Liver (tissue), 9 donors: ENCODE data around the gene FBP2. TPM values are rescaled to one million over a fixed set of nuclear protein-coding genes. Genes with fewer than 3 reads are reported as not detected.

Experiments used
- DNase-seq: peaks from one replicate; pipeline ENCODE4 v3.0.0-alpha.2; 2017; ENCODE audit warnings: low spot score
- H3K27ac ChIP-seq, 2 donors: one replicate each; pipeline ENCODE4 v1.7.0; 2013; ENCODE audit warnings: inconsistent platforms in 2 of 2, low read length in 2 of 2, control low read depth in 1 of 2, low read depth in 1 of 2, mild to moderate bottlenecking in 1 of 2
- H3K27me3 ChIP-seq, 4 donors: one replicate each; pipeline versions ENCODE4 v1.6.1 to v1.7.0; 2013; ENCODE audit warnings: low read length in 3 of 4, inconsistent platforms in 1 of 4, mild to moderate bottlenecking in 1 of 4, moderate library complexity in 1 of 4; ENCODE audit not compliant: control insufficient read depth in 4 of 4, insufficient read depth in 4 of 4
- H3K36me3 ChIP-seq, 4 donors: one replicate each; pipeline versions ENCODE4 v1.6.1 to v1.7.0; 2013; ENCODE audit warnings: low read length in 3 of 4, mild to moderate bottlenecking in 3 of 4, low read depth in 1 of 4, moderate library complexity in 1 of 4; ENCODE audit not compliant: control insufficient read depth in 4 of 4, insufficient read depth in 3 of 4
- H3K4me1 ChIP-seq, 4 donors: one replicate each; pipeline versions ENCODE4 v1.6.1 to v1.7.0; 2013; ENCODE audit warnings: low read length in 3 of 4, mild to moderate bottlenecking in 3 of 4, moderate library complexity in 1 of 4; ENCODE audit not compliant: control insufficient read depth in 4 of 4, insufficient read depth in 4 of 4
- H3K4me3 ChIP-seq, 3 donors: one replicate each; pipeline versions ENCODE4 v1.6.1 to v1.7.0; 2013; ENCODE audit warnings: low read length in 3 of 3, control low read depth in 1 of 3, low read depth in 1 of 3, mild to moderate bottlenecking in 1 of 3
- H3K9ac ChIP-seq, 2 donors: one replicate each; pipeline ENCODE4 v1.7.0; 2013; ENCODE audit warnings: low read length in 2 of 2, mild to moderate bottlenecking in 2 of 2, moderate library complexity in 2 of 2, control low read depth in 1 of 2, low read depth in 1 of 2
- H3K9me3 ChIP-seq, 4 donors: one replicate each; pipeline versions ENCODE4 v1.6.1 to v1.7.0; 2013; ENCODE audit warnings: low read length in 3 of 4; ENCODE audit not compliant: control insufficient read depth in 4 of 4
- EGR1 ChIP-seq, 2 donors: IDR thresholded peaks; 2 replicates each; pipeline ENCODE4 v1.6.1; 2016 to 2018; ENCODE audit warnings: antibody characterized with exemption in 2 of 2, low read depth in 2 of 2
- FOXA1 ChIP-seq: IDR thresholded peaks from 2 replicates; pipeline ENCODE4 v1.6.1; 2016; ENCODE audit warnings: antibody characterized with exemption
- FOXA2 ChIP-seq: IDR thresholded peaks from 2 replicates; pipeline ENCODE4 v1.6.1; 2016; ENCODE audit warnings: antibody characterized with exemption
- HNF4G ChIP-seq: IDR thresholded peaks from 2 replicates; pipeline ENCODE4 v1.6.1; 2016; ENCODE audit warnings: antibody characterized with exemption
- JUND ChIP-seq, 2 donors: IDR thresholded peaks; 2 replicates each; pipeline ENCODE4 v1.6.1; 2016; ENCODE audit warnings: antibody characterized with exemption in 2 of 2
- NR2F2 ChIP-seq: IDR thresholded peaks from 2 replicates; pipeline ENCODE4 v1.6.1; 2016; ENCODE audit warnings: antibody characterized with exemption
- RAD21 ChIP-seq, 2 donors: IDR thresholded peaks; 2 replicates each; pipeline ENCODE4 v1.6.1; 2016; ENCODE audit warnings: antibody characterized with exemption in 2 of 2, mild to moderate bottlenecking in 2 of 2
- SP1 ChIP-seq: IDR thresholded peaks from 2 replicates; pipeline ENCODE4 v1.6.1; 2018; ENCODE audit warnings: antibody characterized with exemption, mild to moderate bottlenecking
- TAF1 ChIP-seq: conservative IDR thresholded peaks from 2 replicates; pipeline ENCODE4 v1.6.1; 2016; ENCODE audit warnings: antibody characterized with exemption, mild to moderate bottlenecking
- YY1 ChIP-seq: IDR thresholded peaks from 2 replicates; pipeline ENCODE4 v1.6.1; 2016; ENCODE audit warnings: antibody characterized with exemption, mild to moderate bottlenecking
- WGBS: extraction: QIAGEN DNeasy Blood & Tissue Kit; methylation state at CpG from one replicate; pipeline ENCODE4 v1.1.7; 2013; 5-methylcytosine and 5-hydroxymethylcytosine counted together
- polyA plus RNA-seq, 2 donors: library from polyadenylated mRNA; stranded (reverse) in 1 of 2; unstranded in 1 of 2; fragments of 200-250 nt in 1 of 2; fragments of >200 nt in 1 of 2; fragmentation: Nextera tagmentation in 1 of 2; extraction: Ambion mirVana in 1 of 2; gene quantifications; one replicate each; pipeline versions ENCODE4 v1.2.1 to v1.2.3, GENCODE V29; 2013 to 2015
- total RNA-seq, 2 donors: library from RNA; depleted of rRNA; stranded (reverse); fragments of >200 nt; gene quantifications; one replicate each; pipeline ENCODE4 v1.2.3, GENCODE V29; 2014
- TF ChIP-seq, protein P1 (sequence below): IDR thresholded peaks from 2 replicates; pipeline ENCODE4 v1.6.1; 2016; ENCODE audit warnings: antibody characterized with exemption
- TF ChIP-seq, protein P2 (sequence below): IDR thresholded peaks from 2 replicates; pipeline ENCODE4 v1.6.1; 2016; ENCODE audit warnings: antibody characterized with exemption
- TF ChIP-seq, protein P3 (sequence below): fragments of 150-350 bp; IDR thresholded peaks from 2 replicates; pipeline ENCODE4 v1.5.1; 2017; ENCODE audit warnings: improper control_type of control experiment, low read depth, low read length; ENCODE audit not compliant: missing input control
- TF ChIP-seq, protein P4 (sequence below): IDR thresholded peaks from 2 replicates; pipeline ENCODE4 v1.6.1; 2016; ENCODE audit warnings: antibody characterized with exemption, mild to moderate bottlenecking
- donor health status: healthy.
- donor health status: healthy.
- donor health status: healthy.
- donor health status: healthy.
- donor health status: healthy.

Gene FBP2
- total and polyA plus RNA-seq, 4 donors: not detected

DNA sequence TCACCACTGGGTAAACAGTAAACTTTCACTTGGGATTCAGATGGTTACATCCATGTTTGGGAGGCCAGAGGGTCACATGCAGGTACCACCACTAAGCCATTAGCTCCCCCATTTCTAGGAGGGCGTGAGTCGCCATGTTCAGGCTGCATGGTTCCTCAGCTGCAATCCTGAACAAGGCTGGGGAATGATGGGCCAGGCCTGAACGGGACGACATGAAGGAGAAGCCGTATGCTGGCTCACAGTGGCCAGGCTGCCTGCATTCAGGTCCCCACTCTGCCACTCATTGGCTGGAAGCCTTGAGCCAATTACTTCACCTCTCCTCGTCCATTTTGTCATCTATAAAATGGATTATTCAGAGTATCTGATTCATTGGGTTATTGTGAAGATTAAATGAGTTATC is 9.0 kb upstream of the FBP2 start:
- Histone ChIP-seq H3K4me3 (no peak overlapping the region), H3K9ac (no peak overlapping the region), H3K27me3 (no peaks in the 10 kb centered on the region), H3K27ac (no peak overlapping the region), H3K4me1 (peaks cover 1 to 24% (median 13%) of the 10 kb centered on the region in 4 donors), H3K36me3 (peaks cover 8 to 40% (median 31%) of the 10 kb centered on the region in 4 donors), H3K9me3 (no peaks in the 10 kb centered on the region)
- DNase-seq: no peak
- TF ChIP-seq YY1 (no peak), SP1 (no peak), RAD21 (IDR thresholded peaks at IDR 0.05) (no peak), TAF1 (no peak), EGR1 (IDR thresholded peaks at IDR 0.05; ENCODE audit: low read depth in 2 of 2) (no peak), FOXA1 (no peak), NR2F2 (no peak), FOXA2 (no peak), HNF4G (no peak)
- TF ChIP-seq, protein P1, sequence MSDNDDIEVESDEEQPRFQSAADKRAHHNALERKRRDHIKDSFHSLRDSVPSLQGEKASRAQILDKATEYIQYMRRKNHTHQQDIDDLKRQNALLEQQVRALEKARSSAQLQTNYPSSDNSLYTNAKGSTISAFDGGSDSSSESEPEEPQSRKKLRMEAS: no peak
- TF ChIP-seq, protein P2, sequence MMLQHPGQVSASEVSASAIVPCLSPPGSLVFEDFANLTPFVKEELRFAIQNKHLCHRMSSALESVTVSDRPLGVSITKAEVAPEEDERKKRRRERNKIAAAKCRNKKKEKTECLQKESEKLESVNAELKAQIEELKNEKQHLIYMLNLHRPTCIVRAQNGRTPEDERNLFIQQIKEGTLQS: no peak
- TF ChIP-seq, protein P3, sequence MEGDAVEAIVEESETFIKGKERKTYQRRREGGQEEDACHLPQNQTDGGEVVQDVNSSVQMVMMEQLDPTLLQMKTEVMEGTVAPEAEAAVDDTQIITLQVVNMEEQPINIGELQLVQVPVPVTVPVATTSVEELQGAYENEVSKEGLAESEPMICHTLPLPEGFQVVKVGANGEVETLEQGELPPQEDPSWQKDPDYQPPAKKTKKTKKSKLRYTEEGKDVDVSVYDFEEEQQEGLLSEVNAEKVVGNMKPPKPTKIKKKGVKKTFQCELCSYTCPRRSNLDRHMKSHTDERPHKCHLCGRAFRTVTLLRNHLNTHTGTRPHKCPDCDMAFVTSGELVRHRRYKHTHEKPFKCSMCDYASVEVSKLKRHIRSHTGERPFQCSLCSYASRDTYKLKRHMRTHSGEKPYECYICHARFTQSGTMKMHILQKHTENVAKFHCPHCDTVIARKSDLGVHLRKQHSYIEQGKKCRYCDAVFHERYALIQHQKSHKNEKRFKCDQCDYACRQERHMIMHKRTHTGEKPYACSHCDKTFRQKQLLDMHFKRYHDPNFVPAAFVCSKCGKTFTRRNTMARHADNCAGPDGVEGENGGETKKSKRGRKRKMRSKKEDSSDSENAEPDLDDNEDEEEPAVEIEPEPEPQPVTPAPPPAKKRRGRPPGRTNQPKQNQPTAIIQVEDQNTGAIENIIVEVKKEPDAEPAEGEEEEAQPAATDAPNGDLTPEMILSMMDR: no peak
- 86% methylated on average over 6 of the region's 6 CpGs for WGBS

DNA sequence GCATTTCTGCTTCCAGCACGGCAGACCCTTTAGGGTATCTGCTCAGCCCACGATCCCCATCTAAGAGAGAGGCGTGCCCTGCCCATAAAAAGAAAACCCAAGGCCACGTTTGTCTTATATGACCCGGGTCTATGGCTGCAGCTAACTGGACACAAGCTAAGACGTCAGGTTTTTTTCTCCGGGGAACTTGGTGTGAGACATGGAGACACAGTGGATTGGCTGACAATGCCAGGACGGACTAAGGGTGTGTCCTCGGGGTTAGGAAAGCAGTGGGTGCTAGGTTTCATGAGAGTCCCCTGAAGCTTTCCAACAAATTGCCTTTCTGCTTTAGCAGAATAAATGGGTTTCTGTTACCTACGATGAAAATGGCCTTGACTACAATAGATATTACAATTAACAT is 7.1 kb upstream of the FBP2 start:
- H3K9me3 ChIP-seq: no peaks in the 10 kb centered on the region
- WGBS: 68% methylated on average over 10 of the region's 10 CpGs
- peak overlapping the region; percentile 72 to 86 for H3K27ac ChIP-seq
- H3K27me3 ChIP-seq: no peaks in the 10 kb centered on the region
- TF ChIP-seq, protein P4, sequence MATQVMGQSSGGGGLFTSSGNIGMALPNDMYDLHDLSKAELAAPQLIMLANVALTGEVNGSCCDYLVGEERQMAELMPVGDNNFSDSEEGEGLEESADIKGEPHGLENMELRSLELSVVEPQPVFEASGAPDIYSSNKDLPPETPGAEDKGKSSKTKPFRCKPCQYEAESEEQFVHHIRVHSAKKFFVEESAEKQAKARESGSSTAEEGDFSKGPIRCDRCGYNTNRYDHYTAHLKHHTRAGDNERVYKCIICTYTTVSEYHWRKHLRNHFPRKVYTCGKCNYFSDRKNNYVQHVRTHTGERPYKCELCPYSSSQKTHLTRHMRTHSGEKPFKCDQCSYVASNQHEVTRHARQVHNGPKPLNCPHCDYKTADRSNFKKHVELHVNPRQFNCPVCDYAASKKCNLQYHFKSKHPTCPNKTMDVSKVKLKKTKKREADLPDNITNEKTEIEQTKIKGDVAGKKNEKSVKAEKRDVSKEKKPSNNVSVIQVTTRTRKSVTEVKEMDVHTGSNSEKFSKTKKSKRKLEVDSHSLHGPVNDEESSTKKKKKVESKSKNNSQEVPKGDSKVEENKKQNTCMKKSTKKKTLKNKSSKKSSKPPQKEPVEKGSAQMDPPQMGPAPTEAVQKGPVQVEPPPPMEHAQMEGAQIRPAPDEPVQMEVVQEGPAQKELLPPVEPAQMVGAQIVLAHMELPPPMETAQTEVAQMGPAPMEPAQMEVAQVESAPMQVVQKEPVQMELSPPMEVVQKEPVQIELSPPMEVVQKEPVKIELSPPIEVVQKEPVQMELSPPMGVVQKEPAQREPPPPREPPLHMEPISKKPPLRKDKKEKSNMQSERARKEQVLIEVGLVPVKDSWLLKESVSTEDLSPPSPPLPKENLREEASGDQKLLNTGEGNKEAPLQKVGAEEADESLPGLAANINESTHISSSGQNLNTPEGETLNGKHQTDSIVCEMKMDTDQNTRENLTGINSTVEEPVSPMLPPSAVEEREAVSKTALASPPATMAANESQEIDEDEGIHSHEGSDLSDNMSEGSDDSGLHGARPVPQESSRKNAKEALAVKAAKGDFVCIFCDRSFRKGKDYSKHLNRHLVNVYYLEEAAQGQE: no peak
- TF ChIP-seq EGR1 (IDR thresholded peaks at IDR 0.05; ENCODE audit: low read depth in 2 of 2): no peak
- TF ChIP-seq, protein P1: no peak
- TF ChIP-seq FOXA1: no peak
- TF ChIP-seq, protein P2: no peak
- TF ChIP-seq RAD21 (IDR thresholded peaks at IDR 0.05): no peak
- TF ChIP-seq FOXA2: no peak
- TF ChIP-seq NR2F2: no peak
- TF ChIP-seq JUND (IDR thresholded peaks at IDR 0.05): no peak
- peak overlapping the region in 1 of 2 donors; percentile 34 for H3K9ac ChIP-seq
- H3K4me3 ChIP-seq: no peak overlapping the region
- no peak for DNase-seq
- peaks cover 0 to 16% (median 6%) of the 10 kb centered on the region in 4 donors for H3K4me1 ChIP-seq
- H3K36me3 ChIP-seq: peaks cover 2 to 29% (median 19%) of the 10 kb centered on the region in 4 donors
